Endothelial cell of umbilical vein (primary cell): ENCODE data around the gene SLC17A9. TPM values are rescaled to one million over a fixed set of nuclear protein-coding genes. Genes with fewer than 3 reads are reported as not detected.
A peak's percentile ranks its signal among the peaks of the same experiment; 100 is the strongest.

Source experiments
- BruUV-seq: library from RNA; stranded (reverse); fragments of 400-500 nt; replicated peaks from 2 replicates; lab custom pipeline; 2021; lab: Mats Ljungman, UMichigan
- CTCF ChIA-PET: fragments of 300-600, 350-600 bp; sonication (Branson Sonifier 250); formaldehyde crosslinking; loops from one replicate; lab custom pipeline; 2021; ENCODE audit warnings: antibody characterized with exemption, inconsistent platforms; lab: Charles Lee
- POLR2A ChIA-PET: fragments of 300-600, 350-600 bp; sonication (Branson Sonifier 250); formaldehyde crosslinking; loops from one replicate; lab custom pipeline; 2021; ENCODE audit warnings: antibody characterized with exemption, inconsistent platforms; lab: Charles Lee
- DNase-seq: peaks from one replicate; pipeline ENCODE4 v3.0.0-alpha.2; 2011; ENCODE audit warnings: low read depth, low spot score
- FAIRE-seq: peaks from 2 replicates; lab custom pipeline; 2011; peaks lifted over from hg19 to GRCh38; lab: Jason Lieb, UNC
- H2AFZ ChIP-seq: 2 replicates; pipeline ENCODE4 v1.6.0; 2012; ENCODE audit warnings: low read depth, low read length, control low read depth, inconsistent platforms
- H3K27ac ChIP-seq: 2 replicates; pipeline ENCODE4 v1.5.1; 2011; ENCODE audit warnings: low read depth, mild to moderate bottlenecking, control low read depth, low read length, moderate library complexity; ENCODE audit not compliant: insufficient read depth
- H3K27me3 ChIP-seq, 2 experiments: 2 replicates each; pipeline versions ENCODE4 v1.6.0 to v1.6.1; 2011; ENCODE audit warnings: low read length in 2 of 2, mixed read lengths in 1 of 2; ENCODE audit not compliant: control insufficient read depth in 2 of 2, insufficient read depth in 2 of 2
- H3K36me3 ChIP-seq, 2 experiments: 2 replicates in 1 of 2; 3 replicates in 1 of 2; pipeline ENCODE4 v1.5.1; 2011; ENCODE audit warnings: low read length in 2 of 2, mild to moderate bottlenecking in 1 of 2, moderate library complexity in 1 of 2; ENCODE audit not compliant: control insufficient read depth in 2 of 2, insufficient read depth in 2 of 2; ENCODE audit errors: extremely low read depth in 1 of 2
- H3K4me1 ChIP-seq: 3 replicates; pipeline ENCODE4 v1.5.1; 2011; ENCODE audit warnings: mild to moderate bottlenecking, low read length; ENCODE audit not compliant: control insufficient read depth, insufficient read depth; ENCODE audit errors: extremely low read depth
- H3K4me2 ChIP-seq: 2 replicates; pipeline ENCODE4 v1.6.1; 2011; ENCODE audit warnings: low read length, control low read depth, mixed read lengths; ENCODE audit not compliant: insufficient read depth
- H3K4me3 ChIP-seq, 3 experiments: fragments of 200-600 bp in 1 of 3; sonication (generic), shearing (Covaris generic) in 1 of 3; replicated peaks in 1 of 3; 2 replicates each; pipeline ENCODE4 v1.5.1; 2011 to 2016; ENCODE audit warnings: control low read depth in 3 of 3, low read length in 3 of 3, mild to moderate bottlenecking in 2 of 3, inconsistent platforms in 1 of 3, low read depth in 1 of 3, moderate library complexity in 1 of 3; ENCODE audit not compliant: insufficient read depth in 1 of 3
- H3K79me2 ChIP-seq: 2 replicates; pipeline ENCODE4 v1.6.0; 2012; ENCODE audit warnings: low read length, inconsistent platforms; ENCODE audit not compliant: control insufficient read depth, insufficient read depth
- H3K9ac ChIP-seq: replicated peaks from 2 replicates; pipeline ENCODE3; 2011; ENCODE audit warnings: low read length, control low read depth; ENCODE audit not compliant: insufficient read depth; ENCODE audit errors: extremely low read depth
- H3K9me1 ChIP-seq: replicated peaks from 3 replicates; pipeline ENCODE4 v1.6.0; 2011; ENCODE audit warnings: mild to moderate bottlenecking, low read length; ENCODE audit not compliant: control insufficient read depth, insufficient read depth; ENCODE audit errors: extremely low read depth
- H3K9me3 ChIP-seq: replicated peaks from 2 replicates; pipeline ENCODE4 v1.5.1; 2012; ENCODE audit warnings: low read length, inconsistent platforms; ENCODE audit not compliant: control insufficient read depth, insufficient read depth
- H4K20me1 ChIP-seq: replicated peaks from 2 replicates; pipeline ENCODE3; 2011; ENCODE audit warnings: mild to moderate bottlenecking, low read length; ENCODE audit not compliant: control insufficient read depth, insufficient read depth; ENCODE audit errors: extremely low read depth
- CTCF ChIP-seq, 2 donors: IDR thresholded peaks; 1 replicate in 1 of 2; 2 replicates in 1 of 2; pipeline ENCODE4 v1.5.1; 2011; ENCODE audit warnings: low read length in 2 of 2, mild to moderate bottlenecking in 2 of 2, moderate library complexity in 2 of 2, control low read depth in 1 of 2, inconsistent platforms in 1 of 2, low read depth in 1 of 2; ENCODE audit not compliant: insufficient read depth in 1 of 2; ENCODE audit errors: extremely low read depth in 1 of 2
- EZH2 ChIP-seq: IDR thresholded peaks from 2 replicates; pipeline ENCODE4 v1.6.1; 2012; ENCODE audit warnings: borderline replicate concordance, low read depth, mild to moderate bottlenecking, moderate library complexity, low read length, inconsistent platforms; ENCODE audit not compliant: severe bottlenecking
- JUN ChIP-seq: IDR thresholded peaks from 2 replicates; pipeline ENCODE4 v1.6.1; 2011; ENCODE audit warnings: borderline replicate concordance, low read depth; ENCODE audit not compliant: insufficient read length, insufficient read depth
- POLR2A ChIP-seq: IDR thresholded peaks from 2 replicates; pipeline ENCODE4 v1.6.1; 2012; ENCODE audit warnings: low read depth, mild to moderate bottlenecking, control low read depth, low read length
- POLR2AphosphoS5 ChIP-seq: IDR thresholded peaks from 2 replicates; pipeline ENCODE4 v1.6.1; 2012; ENCODE audit warnings: low read depth, mild to moderate bottlenecking, control low read depth, low read length, moderate library complexity; ENCODE audit not compliant: insufficient read depth
- dilution Hi-C: fragments of 300-500 bp; cut with MboI; formaldehyde crosslinking; loops from one replicate; pipeline ENCODE4 v1.15.0; 2019; ENCODE audit warnings: low sequenced_read_pairs; ENCODE audit not compliant: extremely low pct_ligation_motif_present
- intact Hi-C: fragments of 100-400 bp; cut with micrococcal nuclease; formaldehyde crosslinking; loops from one replicate; pipeline ENCODE4 v1.10.0; 2022
- polyA plus RNA-seq, 4 experiments: library from polyadenylated mRNA; depleted of rRNA in 3 of 4; stranded (reverse) in 3 of 4; unstranded in 1 of 4; fragments of >200 nt; gene quantifications; 2 replicates each; pipeline versions ENCODE4 v1.2.1 to v1.2.3, GENCODE V29; 2011 to 2012; ENCODE audit warnings: missing spikeins in 1 of 4
- total RNA-seq: library from RNA; stranded (reverse); gene quantifications from 2 replicates; pipeline ENCODE4 v1.2.3, GENCODE V29; 2021

Gene SLC17A9
- total and polyA plus RNA-seq, 2 donors (not counting 3 experiments of a cell fraction or from before 2014, with no cell fraction given) = 38.2 to 44.5 TPM

GRCh38 chr20:62968378-62969178 lies 16.1 kb downstream of the SLC17A9 start:
- Histone ChIP-seq H2AFZ (no peak overlapping the region), H3K36me3 (peaks cover 4 to 7% of the 10 kb centered on the region in 2 experiments), H3K4me3 (no peak overlapping the region), H3K4me1 (no peaks in the 10 kb centered on the region), H3K79me2 (no peaks in the 10 kb centered on the region), H3K27me3 (peaks cover 8 to 10% of the 10 kb centered on the region in 2 experiments), H4K20me1 (no peaks in the 10 kb centered on the region), H3K9me1 (no peaks in the 10 kb centered on the region), H3K9ac (no peak overlapping the region), H3K9me3 (no peaks in the 10 kb centered on the region), H3K27ac (no peak overlapping the region), H3K4me2 (no peak overlapping the region)
- CTCF ChIA-PET = interaction anchor here (2.0 kb wide), 1 partner anchor 40 kb away, joined by 9 read pairs; no protein-coding TSS in a partner anchor
- intact Hi-C loops = no loop called here
- TF ChIP-seq POLR2AphosphoS5 (peak; percentile 16), CTCF (IDR thresholded peaks at IDR 0.05; ENCODE audit: extremely low read depth in 1 of 2, insufficient read depth in 1 of 2, low read depth in 1 of 2, low read length in 2 of 2) (no peak), POLR2A (peak; percentile 34), JUN (no peak), EZH2 (no peak)
- dilution Hi-C loops = no loop called here
- BruUV-seq = no TSS peak
- POLR2A ChIA-PET = no interaction called here
- FAIRE-seq (no peak), DNase-seq (no peak)
